ENCODE measurements around the gene KRT80. TPM values are rescaled to one million over a fixed set of nuclear protein-coding genes. Genes with fewer than 3 reads are reported as not detected.

Gene KRT80
- total and polyA plus RNA-seq, 2 of the 13 experiments (the other 11 are each of a cell fraction or from before 2014, with no cell fraction given): 0.27 to 0.53 TPM

- no peak for TF ChIP-seq ATRX (CRISPR knock-in tag; IDR thresholded peaks at IDR 0.05; ENCODE audit: borderline replicate concordance)
- TF ChIP-seq ARNTL (CRISPR knock-in tag; IDR thresholded peaks at IDR 0.05): peak; percentile 64; the same call in 1 of the 2 replicates
- TF ChIP-seq ZNF574 (CRISPR knock-in tag; IDR thresholded peaks at IDR 0.05): peak; percentile 37; the same call in 1 of the 2 replicates
- no peak for TF ChIP-seq HIC2 (CRISPR knock-in tag; IDR thresholded peaks at IDR 0.05; ENCODE audit: low read depth)
- no peak for TF ChIP-seq SP2 (CRISPR knock-in tag; IDR thresholded peaks at IDR 0.05)
- no peak for TF ChIP-seq PHF20 (CRISPR knock-in tag; IDR thresholded peaks at IDR 0.05)
- 0 out of 2 replicates have a peak, but pooled peaks have one; percentile 51 for TF ChIP-seq ZNF784 (CRISPR knock-in tag; IDR thresholded peaks at IDR 0.05; ENCODE audit: borderline replicate concordance)
- no peak for TF ChIP-seq BRCA1 (CRISPR knock-in tag; IDR thresholded peaks at IDR 0.05)
- no peak for TF ChIP-seq ZKSCAN1 (IDR thresholded peaks at IDR 0.05; ENCODE audit: low read length)
- no peak for TF ChIP-seq ZNF747 (CRISPR knock-in tag; IDR thresholded peaks at IDR 0.05; ENCODE audit: borderline replicate concordance)
- TF ChIP-seq ZNF761 (CRISPR knock-in tag; conservative IDR thresholded peaks at IDR 0.05): no peak
- TF ChIP-seq ZNF501 (CRISPR knock-in tag; IDR thresholded peaks at IDR 0.05): no peak
- TF ChIP-seq ZNF350 (CRISPR knock-in tag; IDR thresholded peaks at IDR 0.05; ENCODE audit: borderline replicate concordance, low read depth): no peak; the same call in 1 of the 2 replicates
- TF ChIP-seq ZNF589 (CRISPR knock-in tag; conservative IDR thresholded peaks at IDR 0.05): no peak; the same call in 1 of the 2 replicates
- TF ChIP-seq ZNF543 (CRISPR knock-in tag; IDR thresholded peaks at IDR 0.05): peak; percentile 30; the same call in 1 of the 2 replicates
- TF ChIP-seq KLF12 (CRISPR knock-in tag; IDR thresholded peaks at IDR 0.05; ENCODE audit: borderline replicate concordance): peak; percentile 78; the same call in 1 of the 2 replicates
- 0 out of 2 replicates have a peak, but pooled peaks have one; percentile 5 for TF ChIP-seq ZMYM3 (CRISPR knock-in tag; IDR thresholded peaks at IDR 0.05)
- peak; percentile 21 for TF ChIP-seq YY1 (IDR thresholded peaks at IDR 0.05; ENCODE audit: insufficient read depth, insufficient replicate concordance, low read depth, low read length)
- TF ChIP-seq ZNF547 (CRISPR knock-in tag; IDR thresholded peaks at IDR 0.05): 0 out of 2 replicates have a peak, but pooled peaks have one; percentile 36
- TF ChIP-seq ZNF280D (CRISPR knock-in tag; IDR thresholded peaks at IDR 0.05): no peak
- TF ChIP-seq ZFP36L2 (CRISPR knock-in tag; IDR thresholded peaks at IDR 0.05): no peak
Measured at GRCh38 chr12:52119398-52120254, 72.2 kb downstream of the KRT80 start (continued).
